Mesenteric fat pad (tissue), 1 donor: ENCODE measurements around the gene TRMT2A. TPM values are rescaled to one million over a fixed set of nuclear protein-coding genes. Genes with fewer than 3 reads are reported as not detected.

Source experiments
- DNase-seq: peaks from one replicate; pipeline ENCODE4 v3.0.0-alpha.2; 2020; ENCODE audit warnings: low spot score
- total RNA-seq: library from RNA; stranded (reverse); fragmentation: NEBNext Ultra II Directional; extraction: Animal tissue kit (Norgen Biotek cat#: 25700); gene quantifications from one replicate; pipeline ENCODE4 v1.2.1, GENCODE V29; 2021
- donor health status: DM: yes; HTN: yes; CAD: no.

Gene TRMT2A
- total RNA-seq, 1 donor from 2014 or later: 49.2 TPM

GRCh38 chr22:20135806-20136602 is 19.0 kb upstream of the TRMT2A start:
- no peak for DNase-seq

DNA sequence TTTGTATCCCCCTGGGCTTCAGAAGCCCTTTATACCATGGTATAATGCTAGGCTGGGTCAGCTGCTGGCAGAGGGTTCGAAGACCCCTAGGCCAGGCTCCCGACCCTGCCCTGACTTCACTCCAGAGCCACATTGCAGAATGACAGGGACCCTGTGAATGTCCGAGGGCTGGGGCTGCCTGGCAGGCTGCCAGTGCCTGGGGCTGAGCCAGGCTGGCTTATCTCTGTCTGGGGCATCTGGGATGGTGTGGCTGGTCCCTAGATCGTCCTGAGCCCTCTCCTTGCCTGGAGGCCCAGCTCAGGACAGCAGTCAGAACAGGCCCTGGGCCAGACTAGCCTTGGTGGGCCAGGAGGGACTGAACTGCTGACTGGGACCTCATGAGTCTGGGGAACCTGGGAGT is 18.2 kb upstream of the TRMT2A start:
- DNase-seq: no peak

- no peak for DNase-seq
Measured at GRCh38 chr22:20133930-20134549, 17.0 kb upstream of the TRMT2A start.

- no peak for DNase-seq
Measured at GRCh38 chr22:20132686-20133246, 15.7 kb upstream of the TRMT2A start.

- no peak for DNase-seq
Measured at GRCh38 chr22:20131859-20132685, 15.0 kb upstream of the TRMT2A start.

GRCh38 chr22:20131597-20131858 is 14.5 kb upstream of the TRMT2A start, which contains the start of gene ZDHHC8:
Gene ZDHHC8, plus strand, starts transcription at chr22:20131804. Its CDS starts 144 bp downstream, at chr22:20131948.
- no peak for DNase-seq

- peak; percentile 93 for DNase-seq
Measured at GRCh38 chr22:20130731-20131596, 13.9 kb upstream of the TRMT2A start.

GRCh38 chr22:20130319-20130718 is 13.3 kb upstream of the TRMT2A start:
- DNase-seq: no peak

DNA sequence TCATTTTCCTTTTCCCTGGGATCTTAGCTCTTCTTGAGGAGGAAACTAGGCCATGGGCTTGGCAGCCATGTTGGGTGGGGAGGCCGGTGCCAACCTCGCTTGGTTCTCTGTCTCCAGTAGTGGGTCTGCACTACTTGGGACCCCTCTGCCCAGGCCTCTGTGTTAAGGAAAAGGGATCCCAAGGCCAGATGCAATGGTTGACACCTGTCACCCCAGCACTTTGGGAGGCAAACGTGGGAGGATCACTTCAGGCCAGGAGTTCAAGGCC is 12.7 kb upstream of the TRMT2A start:
- DNase-seq: no peak

DNA sequence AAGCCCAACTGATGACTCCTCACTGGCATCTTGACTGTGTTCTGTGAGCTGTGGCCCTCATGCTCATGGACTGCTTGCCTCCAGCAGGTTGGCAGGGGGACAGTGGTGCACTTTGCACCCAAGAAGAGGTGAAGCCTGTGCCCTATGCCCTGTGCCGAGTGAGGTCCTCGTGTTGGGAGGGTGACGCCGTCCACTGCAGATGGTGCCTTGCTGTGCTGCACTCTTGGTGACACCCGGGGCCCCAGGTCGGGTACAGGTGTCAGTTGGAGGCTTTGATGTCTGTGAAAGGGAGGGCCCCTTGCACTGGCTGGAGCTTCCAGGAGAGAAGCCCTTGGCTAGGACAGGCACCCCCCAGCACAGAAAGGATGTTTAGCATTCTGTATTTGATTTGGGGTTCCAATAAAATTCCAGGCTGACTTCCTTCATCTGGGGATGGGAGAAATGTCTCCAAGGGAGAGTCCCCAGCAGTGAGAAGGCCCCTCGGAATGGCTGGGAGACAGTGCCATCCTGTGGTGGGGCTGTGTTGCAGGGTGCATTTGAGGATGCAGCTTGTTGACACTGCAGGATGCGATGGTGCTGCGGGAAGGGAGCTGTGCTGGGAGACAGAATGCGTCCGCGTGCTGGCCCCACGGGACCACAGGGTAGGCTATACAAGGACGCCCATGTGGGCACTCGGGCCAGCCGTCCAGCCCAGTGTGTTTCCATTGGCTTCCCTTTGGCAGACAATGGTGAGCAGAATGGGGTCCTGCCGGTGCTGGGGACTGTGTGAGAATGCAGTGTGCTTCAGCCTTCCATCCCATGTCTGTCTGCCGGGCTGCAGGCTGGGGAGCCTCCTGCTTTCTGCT is 12.1 kb upstream of the TRMT2A start:
- DNase-seq: no peak

DNA sequence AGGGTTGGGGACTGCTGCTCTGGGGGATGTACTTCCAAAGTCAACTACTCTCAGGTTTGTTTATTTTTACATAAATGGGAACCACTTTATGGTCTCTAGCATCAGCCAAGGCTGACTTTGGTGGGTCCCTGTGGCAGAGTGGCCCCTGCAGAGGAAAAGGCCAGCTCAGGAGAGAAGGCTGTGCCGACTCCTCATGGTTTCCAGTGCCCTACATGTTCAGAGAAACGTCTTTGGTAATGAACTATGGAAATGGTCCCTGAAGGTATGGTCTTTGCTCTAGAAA is 11.5 kb upstream of the TRMT2A start:
- DNase-seq: no peak

DNA sequence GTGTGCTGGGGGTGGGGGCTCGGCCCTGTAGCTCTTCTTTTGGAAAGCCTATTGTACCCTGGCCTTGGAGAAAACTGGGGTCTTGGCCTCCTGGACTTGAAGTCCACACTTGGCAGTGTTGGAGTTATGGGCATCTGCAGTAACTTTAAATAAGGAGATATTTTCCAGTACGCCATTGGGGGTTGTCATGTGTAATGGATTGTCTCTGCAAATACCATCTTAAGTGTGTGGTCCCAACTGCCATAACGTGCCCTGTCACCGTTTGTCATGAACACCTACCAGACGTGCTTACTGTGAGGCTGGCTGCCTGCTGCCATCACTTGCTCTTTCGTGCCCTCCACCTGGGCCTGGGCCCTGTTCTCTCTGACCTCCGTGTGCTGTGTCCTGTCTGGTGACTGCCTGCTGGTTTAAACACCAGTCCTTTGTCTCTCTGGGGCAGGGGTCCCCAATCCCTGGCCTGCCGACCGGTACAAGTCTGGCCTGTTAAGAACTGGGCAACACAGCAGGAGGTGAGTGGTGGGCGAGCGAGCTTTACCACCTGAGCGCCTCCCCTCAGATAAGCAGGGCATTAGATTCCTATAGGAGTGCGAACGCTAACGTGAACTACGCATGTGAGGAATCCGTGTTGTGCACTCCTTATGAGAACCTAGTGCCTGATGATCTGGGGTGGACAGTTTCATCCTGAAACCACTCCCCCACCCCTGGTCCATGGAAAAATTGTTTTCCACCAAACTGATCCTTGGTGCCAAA is 11.0 kb upstream of the TRMT2A start:
- DNase-seq: no peak

DNA sequence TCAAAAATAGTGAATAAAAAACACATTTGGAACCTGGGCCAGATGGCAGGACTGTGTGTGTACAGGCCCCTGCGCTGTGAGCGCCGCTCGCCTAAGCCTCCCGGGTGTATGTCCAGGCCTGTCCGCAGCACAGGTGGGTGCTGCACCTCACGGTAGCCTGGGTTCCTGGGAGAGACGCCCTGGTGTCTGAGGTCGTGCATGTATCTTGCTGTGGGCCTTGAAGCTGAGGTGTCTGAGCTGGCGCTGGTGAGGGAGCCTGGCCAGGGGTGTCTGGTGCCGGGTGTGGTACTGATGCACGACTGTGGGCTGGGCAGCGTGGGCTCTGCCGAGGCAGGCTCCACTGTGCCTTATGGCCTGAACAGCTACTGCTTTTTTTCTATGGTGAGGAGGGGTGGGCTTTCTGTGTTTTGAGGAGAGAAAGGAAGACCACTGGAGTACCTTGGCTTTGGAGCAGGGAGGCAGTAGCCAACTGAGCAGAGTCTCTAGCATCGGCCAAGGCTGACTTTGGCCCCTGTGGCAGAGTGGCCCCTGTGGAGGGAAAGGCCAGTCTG is 10.4 kb upstream of the TRMT2A start:
- DNase-seq: no peak

DNA sequence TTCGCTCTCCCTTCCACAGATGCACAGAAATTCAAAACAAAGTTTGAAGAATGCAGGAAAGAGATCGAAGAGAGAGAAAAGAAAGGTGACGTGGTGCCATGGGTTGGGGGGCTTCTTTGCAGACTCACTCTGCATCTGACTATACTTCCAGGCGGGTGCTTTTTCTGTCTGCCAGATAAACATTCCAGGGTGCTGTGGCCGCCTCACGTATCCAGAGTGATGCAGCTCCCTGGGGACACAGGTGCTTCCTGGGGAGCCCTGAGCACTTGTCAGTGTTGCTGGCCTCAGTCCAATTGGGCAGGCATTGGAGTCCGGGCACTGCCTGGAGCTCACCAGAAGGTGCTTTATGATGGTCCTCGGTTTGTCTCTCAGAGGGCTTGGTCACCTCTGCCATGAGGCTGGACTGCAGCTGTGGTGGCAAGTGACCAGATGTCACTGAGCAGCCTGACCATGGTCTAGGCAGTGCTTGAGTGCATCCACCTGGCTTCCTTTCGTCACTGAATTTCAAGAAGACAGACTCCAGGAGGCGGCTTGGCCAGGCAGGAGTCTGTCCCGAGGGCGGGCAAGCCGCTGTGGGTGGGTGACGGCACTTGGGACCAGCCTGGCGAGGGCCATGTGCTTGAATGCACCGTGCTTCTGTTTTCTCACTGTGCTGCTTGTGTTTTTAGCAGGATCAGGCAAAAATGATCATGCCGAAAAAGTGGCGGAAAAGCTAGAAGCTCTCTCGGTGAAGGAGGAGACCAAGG is 9.4 kb upstream of the TRMT2A start:
- no peak for DNase-seq

GRCh38 chr22:20125201-20126174 is 8.5 kb upstream of the TRMT2A start:
- no peak for DNase-seq

GRCh38 chr22:20124083-20124787 is 7.2 kb upstream of the TRMT2A start:
- DNase-seq: no peak
